ENCODE results near the gene FAM184B. TPM values are rescaled to one million over a fixed set of nuclear protein-coding genes. Genes with fewer than 3 reads are reported as not detected.

FAM184B gene
- polyA plus RNA-seq, 3 donors, result 0.40 to 0.61 (median 0.42) TPM

GRCh38 chr4:17778431-17778830, 3.0 kb downstream of the FAM184B start:
- DNase-seq (ENCODE audit: low read depth in 3 of 3, low spot score in 2 of 3), result no peak

GRCh38 chr4:17773135-17773698, 8.2 kb downstream of the FAM184B start:
- DNase-seq (ENCODE audit: low read depth in 3 of 3, low spot score in 2 of 3), result no peak

GRCh38 chr4:17771284-17771908, 10.0 kb downstream of the FAM184B start:
- no peak for DNase-seq (ENCODE audit: low read depth in 3 of 3, low spot score in 2 of 3)

GRCh38 chr4:17770845-17771244, 10.6 kb downstream of the FAM184B start:
- no peak for DNase-seq (ENCODE audit: low read depth in 3 of 3, low spot score in 2 of 3)

- DNase-seq (ENCODE audit: low read depth in 3 of 3, low spot score in 2 of 3), result no peak
These were observed 11.8 kb downstream of the FAM184B start for GRCh38 chr4:17769406-17770174.

- no peak for DNase-seq (ENCODE audit: low read depth in 3 of 3, low spot score in 2 of 3)
These were observed 14.5 kb downstream of the FAM184B start for GRCh38 chr4:17766826-17767458.

GRCh38 chr4:17765514-17766286, 15.7 kb downstream of the FAM184B start:
- no peak for DNase-seq (ENCODE audit: low read depth in 3 of 3, low spot score in 2 of 3)

- no peak for DNase-seq (ENCODE audit: low read depth in 3 of 3, low spot score in 2 of 3)
These were observed 17.5 kb downstream of the FAM184B start for GRCh38 chr4:17763931-17764330.

- no peak for DNase-seq (ENCODE audit: low read depth in 3 of 3, low spot score in 2 of 3)
These were observed 18.0 kb downstream of the FAM184B start for GRCh38 chr4:17763416-17763815.

- no peak for DNase-seq (ENCODE audit: low read depth in 3 of 3, low spot score in 2 of 3)
These were observed 18.7 kb downstream of the FAM184B start for GRCh38 chr4:17762726-17763125.

GRCh38 chr4:17761062-17761461, 20.4 kb downstream of the FAM184B start:
- no peak for DNase-seq (ENCODE audit: low read depth in 3 of 3, low spot score in 2 of 3)

GRCh38 chr4:17760626-17761025, 20.8 kb downstream of the FAM184B start:
- DNase-seq (ENCODE audit: low read depth in 3 of 3, low spot score in 2 of 3), result no peak

GRCh38 chr4:17758485-17758884, 22.9 kb downstream of the FAM184B start:
- no peak for DNase-seq (ENCODE audit: low read depth in 3 of 3, low spot score in 2 of 3)

- no peak for DNase-seq (ENCODE audit: low read depth in 3 of 3, low spot score in 2 of 3)
These were observed 23.8 kb downstream of the FAM184B start for GRCh38 chr4:17757621-17758020.

GRCh38 chr4:17753646-17754045, 27.8 kb downstream of the FAM184B start:
- DNase-seq (ENCODE audit: low read depth in 3 of 3, low spot score in 2 of 3), result no peak

- no peak for DNase-seq (ENCODE audit: low read depth in 3 of 3, low spot score in 2 of 3)
These were observed 40.7 kb downstream of the FAM184B start for GRCh38 chr4:17740702-17741101.

- no peak for DNase-seq (ENCODE audit: low read depth in 3 of 3, low spot score in 2 of 3)
These were observed 44.9 kb downstream of the FAM184B start for GRCh38 chr4:17736484-17736883.

- DNase-seq (ENCODE audit: low read depth in 3 of 3, low spot score in 2 of 3), result no peak
These were observed 54.5 kb downstream of the FAM184B start for GRCh38 chr4:17726911-17727310.

- no peak for DNase-seq (ENCODE audit: low read depth in 3 of 3, low spot score in 2 of 3)
These were observed 57.8 kb downstream of the FAM184B start for GRCh38 chr4:17723648-17724047.

- DNase-seq (ENCODE audit: low read depth in 3 of 3, low spot score in 2 of 3), result no peak
These were observed 59.1 kb downstream of the FAM184B start for GRCh38 chr4:17722356-17722700.

All from right renal cortex interstitium (tissue), 3 donors.